Cardiac fibroblast (primary cell): ENCODE results near the gene SLC22A16.

ENCODE experiments used
- DNase-seq, 2 donors: peaks; one replicate each; pipeline versions ENCODE4 v3.0.0 to v3.0.0-alpha.2; 2010; ENCODE audit warnings: low read depth in 2 of 2
- H3K4me3 ChIP-seq, 2 donors: replicated peaks in 1 of 2; 1 replicate in 1 of 2; 2 replicates in 1 of 2; pipeline ENCODE4 v1.5.1; 2011; ENCODE audit warnings: low read depth in 2 of 2, low read length in 2 of 2, mild to moderate bottlenecking in 2 of 2, moderate library complexity in 1 of 2
- TF ChIP-seq, protein P1 (sequence below): IDR thresholded peaks from one replicate; pipeline ENCODE4 v1.5.1; 2011; ENCODE audit warnings: low read depth, mild to moderate bottlenecking, low read length, inconsistent platforms

Gene SLC22A16

DNA sequence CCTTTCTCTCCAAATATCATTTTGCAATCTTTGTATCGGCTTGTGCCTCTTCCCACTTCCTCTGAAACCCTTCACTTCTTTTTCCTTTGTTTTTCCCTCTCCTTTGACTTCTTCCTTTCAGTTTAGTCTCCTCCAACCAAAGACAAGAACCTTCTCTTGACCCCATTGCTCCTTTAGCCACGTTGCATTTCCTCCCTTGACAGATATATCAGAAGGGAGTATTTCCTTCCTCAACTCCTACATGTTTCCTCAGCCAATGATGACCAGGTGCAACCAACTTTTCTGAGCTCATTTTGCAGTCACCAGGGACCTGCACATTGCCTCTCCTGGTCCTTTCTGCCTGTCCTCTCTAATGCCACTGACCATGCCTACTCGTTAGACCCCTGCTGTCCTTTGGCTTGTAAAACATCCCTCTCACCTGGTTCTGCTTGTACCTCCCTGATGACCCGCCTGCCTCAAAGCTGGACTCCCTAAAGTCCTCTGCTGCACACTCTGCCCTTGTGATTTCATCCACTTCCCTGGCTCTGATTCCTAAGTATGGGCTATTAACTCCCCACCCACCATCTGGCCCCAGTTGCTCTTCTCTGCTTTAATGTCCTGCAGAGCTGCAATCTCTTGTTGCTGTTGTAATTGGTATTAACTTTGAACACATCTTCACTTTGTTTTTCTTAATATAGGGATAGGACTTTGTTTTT, 27.4 kb downstream of the SLC22A16 start:
- no peak for DNase-seq
- TF ChIP-seq, protein P1, sequence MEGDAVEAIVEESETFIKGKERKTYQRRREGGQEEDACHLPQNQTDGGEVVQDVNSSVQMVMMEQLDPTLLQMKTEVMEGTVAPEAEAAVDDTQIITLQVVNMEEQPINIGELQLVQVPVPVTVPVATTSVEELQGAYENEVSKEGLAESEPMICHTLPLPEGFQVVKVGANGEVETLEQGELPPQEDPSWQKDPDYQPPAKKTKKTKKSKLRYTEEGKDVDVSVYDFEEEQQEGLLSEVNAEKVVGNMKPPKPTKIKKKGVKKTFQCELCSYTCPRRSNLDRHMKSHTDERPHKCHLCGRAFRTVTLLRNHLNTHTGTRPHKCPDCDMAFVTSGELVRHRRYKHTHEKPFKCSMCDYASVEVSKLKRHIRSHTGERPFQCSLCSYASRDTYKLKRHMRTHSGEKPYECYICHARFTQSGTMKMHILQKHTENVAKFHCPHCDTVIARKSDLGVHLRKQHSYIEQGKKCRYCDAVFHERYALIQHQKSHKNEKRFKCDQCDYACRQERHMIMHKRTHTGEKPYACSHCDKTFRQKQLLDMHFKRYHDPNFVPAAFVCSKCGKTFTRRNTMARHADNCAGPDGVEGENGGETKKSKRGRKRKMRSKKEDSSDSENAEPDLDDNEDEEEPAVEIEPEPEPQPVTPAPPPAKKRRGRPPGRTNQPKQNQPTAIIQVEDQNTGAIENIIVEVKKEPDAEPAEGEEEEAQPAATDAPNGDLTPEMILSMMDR, result no peak
- H3K4me3 ChIP-seq, result no peak overlapping the region

DNA sequence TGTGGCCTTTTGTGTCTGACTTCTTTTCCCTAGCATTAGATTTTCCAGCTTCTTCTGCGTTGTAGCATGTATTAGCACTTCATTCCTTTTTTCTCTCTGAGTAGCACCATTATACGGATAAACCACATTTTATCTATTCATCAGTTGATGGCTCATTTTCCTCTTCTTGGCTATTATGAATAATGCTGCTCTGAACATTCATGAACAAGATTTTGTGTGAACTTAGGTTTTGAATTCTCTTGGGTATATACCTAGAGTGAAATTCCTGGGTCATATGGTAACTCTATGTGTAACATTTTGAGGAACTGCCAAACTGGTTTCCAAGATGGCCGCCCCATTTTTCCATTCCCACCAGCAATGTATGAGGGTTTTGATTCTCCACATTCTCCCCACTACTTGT, 28.7 kb downstream of the SLC22A16 start:
- TF ChIP-seq, protein P1, result no peak
- H3K4me3 ChIP-seq, result no peak overlapping the region
- no peak for DNase-seq

DNA sequence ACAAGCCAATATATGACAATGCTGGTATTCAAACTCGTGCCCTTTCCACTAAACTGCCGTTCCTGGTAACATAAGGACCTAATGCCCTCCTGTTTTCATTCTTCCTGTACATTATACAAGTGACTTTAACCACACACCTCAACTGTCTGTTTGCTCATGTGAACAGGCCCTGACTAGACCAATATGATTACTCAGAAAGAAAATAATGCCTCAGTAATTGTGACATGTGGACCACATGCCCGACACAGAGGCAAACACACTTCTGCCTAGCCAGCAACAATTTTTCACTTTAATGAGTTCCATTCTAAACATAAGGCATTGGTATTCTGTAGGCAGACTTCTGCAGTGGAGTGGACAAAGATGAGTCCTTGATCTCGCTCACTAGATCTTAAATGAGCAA, 30.0 kb downstream of the SLC22A16 start:
- no peak for DNase-seq
- no peak overlapping the region for H3K4me3 ChIP-seq
- TF ChIP-seq, protein P1, result no peak

DNA sequence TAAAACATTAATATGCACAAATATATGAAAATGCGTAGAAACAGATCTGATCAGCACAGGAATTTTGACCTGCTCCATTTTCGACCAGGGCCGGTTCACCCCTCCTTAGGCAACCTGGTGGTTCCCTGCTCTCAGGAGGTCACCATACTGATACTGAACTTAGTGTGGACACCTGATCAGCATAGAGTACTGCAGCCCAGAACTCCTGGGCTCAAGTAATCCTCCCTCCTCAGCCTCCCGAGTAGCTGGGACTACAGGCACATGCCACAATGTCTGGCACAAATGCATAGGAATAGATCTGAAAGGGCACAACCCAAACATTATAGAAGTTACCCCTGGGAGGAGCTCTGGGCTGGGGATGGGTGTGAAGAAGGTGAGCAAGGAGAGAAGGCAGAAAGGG, 36.4 kb downstream of the SLC22A16 start:
- TF ChIP-seq, protein P1, result no peak
- H3K4me3 ChIP-seq, result no peak overlapping the region
- no peak for DNase-seq

DNA sequence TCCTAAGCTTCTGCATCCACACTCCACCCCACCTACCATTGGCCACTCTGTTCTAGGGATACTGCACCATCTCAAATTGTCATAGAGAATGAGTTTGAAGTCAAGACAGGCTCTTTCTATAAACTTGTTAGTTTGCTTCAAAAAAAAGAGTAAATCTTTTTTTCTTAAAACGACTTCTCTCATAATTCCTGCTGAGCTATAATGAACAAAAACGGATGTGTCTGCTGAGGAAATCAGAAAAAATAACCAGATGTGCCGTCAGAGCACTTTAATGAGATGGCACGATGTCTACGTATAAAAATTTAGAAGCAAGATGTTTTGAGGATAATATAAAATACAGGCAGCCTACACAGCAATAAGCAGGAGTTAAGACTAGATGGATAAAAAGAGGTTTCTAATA, 37.1 kb downstream of the SLC22A16 start:
- H3K4me3 ChIP-seq, result no peak overlapping the region
- TF ChIP-seq, protein P1, result no peak
- no peak for DNase-seq

DNA sequence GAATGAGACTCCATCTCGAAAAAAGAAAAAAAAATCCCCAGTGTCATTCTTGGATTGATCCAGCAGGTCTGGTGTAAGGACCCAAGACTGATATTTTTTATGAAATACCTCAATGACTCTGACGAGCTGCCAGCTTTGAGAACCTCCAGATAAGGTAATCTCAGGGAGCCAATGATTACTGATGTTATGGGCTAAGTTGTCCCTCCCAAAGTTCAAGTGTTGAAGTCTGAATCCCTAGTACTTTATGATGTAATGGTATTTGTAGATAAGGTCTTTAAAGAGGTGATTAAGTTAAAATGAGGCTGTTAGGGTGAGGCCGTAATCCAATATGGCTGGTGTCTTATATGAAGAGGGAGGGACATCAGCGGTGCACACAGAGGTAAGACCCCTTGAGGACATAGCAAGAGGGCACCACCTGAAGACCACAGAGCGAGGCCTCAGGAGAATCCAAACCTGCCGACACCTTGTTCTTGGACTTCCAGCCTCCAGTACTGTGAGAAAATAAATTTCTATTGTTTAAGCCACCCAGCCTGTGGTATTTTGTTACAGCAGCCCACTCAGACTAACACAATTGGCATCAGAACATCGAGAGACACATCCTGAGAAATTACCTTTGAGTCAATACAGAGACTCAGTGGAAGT, 41.3 kb downstream of the SLC22A16 start:
- no peak overlapping the region for H3K4me3 ChIP-seq
- TF ChIP-seq, protein P1, result no peak
- DNase-seq, result no peak
